HG03196 (cell line): ENCODE results near the gene METTL1.

Experiments
- ATAC-seq: cut with Tn5 transposase; IDR thresholded peaks from one replicate; pipeline ENCODE4 v1.9.1; 2021; ENCODE audit not compliant: unreplicated experiment

Gene METTL1

DNA sequence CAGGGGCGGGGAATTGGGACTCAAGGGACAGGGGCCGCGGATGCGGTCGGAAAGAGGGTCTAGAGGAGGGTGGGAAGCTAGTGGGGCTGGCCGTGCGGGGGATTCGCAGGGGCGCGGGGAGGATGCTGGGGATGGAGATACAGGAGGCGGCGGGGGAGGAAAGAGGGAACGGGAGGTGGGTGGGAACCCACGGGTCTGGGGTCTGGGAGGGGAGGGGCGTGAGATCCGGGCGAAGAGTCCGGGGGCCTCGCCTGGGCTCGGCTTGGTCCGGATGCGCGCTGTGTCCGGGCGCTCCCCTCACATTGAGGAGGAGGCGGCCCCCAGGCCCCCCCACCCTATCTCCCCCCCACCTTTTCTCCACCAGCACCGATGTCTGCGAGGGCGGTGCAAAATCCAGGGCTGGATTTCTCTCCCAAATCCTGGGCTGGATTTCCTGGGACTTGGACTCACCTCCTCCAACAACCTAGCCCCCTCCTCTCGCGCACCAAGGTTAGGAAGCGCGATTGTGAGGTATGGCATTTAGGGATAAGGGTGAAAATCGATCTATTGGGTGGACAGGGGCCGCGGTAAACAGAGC, 33.2 kb downstream of the METTL1 start, which contains the start of gene AGAP2:
TSS of gene AGAP2 (minus strand) at position 82 of the 577 bp plus-strand sequence. CDS start 496 bp downstream, outside the sequence.
- no peak for ATAC-seq

DNA sequence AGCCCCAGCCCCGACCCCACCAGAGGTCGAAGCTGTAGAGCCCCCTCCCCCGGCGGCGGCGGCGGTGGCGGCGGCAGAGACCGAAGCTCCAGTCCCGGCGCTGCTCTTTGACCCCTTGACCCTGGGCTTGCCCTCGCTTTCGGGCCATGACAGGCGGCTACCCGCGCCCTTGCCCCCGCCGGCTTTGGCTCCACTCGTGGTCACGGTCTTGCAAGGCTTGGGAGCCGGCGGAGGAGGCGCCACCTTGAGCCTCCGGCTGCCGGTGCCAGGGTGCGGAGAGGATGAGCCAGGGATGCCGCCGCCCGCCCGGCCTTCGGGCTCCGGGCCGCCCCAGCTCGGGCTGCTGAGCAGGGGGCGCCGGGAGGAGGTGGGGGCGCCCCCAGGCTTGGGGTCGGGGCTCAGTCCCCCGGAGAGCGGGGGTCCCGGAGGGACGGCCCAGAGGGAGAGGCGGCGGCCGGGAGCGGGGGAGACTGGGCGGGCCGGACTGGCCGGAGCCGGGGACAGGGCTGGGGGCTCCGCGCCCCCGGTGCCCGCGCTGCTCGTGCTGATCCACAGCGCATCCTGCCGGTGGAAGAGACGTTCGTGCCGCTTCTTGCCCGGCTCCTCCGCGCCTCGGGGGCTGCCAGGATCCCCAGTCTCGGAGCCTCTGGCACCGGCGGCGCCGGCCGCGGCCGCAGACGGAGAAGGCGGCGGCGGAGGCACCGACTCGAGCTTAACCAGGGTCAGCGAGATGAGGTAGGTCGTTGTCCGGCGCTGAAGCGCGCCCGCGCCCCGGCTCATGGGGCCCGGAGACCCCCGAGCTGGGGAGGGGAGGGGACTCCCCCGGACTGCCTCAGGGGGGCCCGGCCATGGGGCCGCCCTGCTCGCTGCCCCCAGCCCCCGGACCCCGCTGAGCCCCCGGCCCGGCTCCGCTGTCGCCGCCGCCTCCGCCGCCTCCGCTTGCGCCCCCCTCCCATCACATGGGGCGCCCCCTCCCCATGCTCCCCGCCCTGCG, 34.1 kb downstream of the METTL1 start:
- no peak for ATAC-seq

DNA sequence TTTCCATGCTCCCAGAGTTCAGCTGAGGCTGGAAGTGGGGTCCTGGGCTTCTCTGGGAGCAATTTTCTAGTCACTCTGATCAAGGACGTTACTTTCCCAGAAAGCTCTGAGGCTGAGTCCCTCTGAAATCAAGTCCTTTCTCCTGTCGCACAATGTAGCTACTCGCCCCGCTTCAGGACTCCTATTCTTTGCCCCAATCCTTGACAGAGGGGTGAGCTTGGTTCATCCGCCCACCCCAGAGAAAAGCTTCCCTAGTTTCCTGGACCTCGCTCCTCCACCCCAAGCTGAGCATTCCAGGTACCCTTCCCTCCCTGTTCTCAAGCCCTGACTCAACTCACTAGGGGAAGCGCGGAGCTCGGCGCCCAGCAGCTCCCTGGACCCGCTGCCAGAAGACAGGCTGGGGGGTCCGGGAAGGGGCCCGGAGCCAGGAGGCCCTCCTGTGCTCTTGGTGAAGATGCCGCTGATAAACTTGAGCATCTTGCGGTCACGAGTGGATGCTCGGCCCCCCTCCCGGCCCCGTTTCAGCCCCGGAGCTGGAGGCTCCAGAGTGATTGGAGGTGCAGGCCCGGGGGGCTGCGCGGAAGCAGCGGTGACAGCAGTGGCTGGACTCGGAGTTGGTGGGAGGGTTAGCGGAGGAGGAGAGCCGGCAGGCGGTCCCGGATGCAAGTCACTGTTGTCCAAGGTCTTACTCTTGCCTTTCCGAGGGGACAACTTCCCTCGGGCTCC, 35.0 kb downstream of the METTL1 start:
- no peak for ATAC-seq

DNA sequence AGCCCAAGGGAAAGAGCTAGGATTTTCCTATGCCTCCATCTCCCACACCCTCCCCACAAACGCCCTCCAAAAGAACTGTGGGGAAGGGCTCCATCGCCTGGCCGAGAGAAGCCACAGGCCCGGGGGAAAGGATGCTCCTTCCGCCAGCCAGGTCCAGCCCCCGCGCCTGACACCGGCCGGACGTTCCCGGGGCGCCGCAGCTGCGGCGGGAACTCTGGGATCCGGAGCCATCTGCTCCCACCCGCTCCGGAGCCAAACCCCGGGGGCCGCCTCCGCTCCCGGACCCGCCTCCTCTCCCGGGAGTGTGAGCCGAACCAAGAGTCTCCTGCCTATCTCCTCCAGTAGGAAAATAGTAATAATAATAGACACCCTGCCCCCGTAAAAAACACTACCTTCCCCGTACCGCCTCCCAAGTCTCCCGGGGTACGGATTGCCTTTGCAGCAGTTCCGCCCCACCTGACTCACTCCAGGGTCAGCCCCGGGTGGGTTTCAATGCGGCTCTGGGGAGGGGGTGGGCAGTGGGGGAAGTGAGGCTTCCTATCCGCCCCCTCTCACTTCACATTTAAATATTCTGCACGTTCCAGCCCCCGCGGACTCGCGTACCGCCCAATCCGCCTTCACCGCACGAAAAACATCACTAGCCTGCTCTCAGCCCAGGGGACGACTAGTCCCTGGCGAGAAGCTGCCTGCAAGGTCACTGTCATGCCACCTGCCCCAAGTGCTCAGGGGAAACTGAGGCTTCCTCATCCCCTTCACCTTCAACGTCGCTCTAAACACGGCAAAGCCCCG, 35.8 kb downstream of the METTL1 start:
- no peak for ATAC-seq

DNA sequence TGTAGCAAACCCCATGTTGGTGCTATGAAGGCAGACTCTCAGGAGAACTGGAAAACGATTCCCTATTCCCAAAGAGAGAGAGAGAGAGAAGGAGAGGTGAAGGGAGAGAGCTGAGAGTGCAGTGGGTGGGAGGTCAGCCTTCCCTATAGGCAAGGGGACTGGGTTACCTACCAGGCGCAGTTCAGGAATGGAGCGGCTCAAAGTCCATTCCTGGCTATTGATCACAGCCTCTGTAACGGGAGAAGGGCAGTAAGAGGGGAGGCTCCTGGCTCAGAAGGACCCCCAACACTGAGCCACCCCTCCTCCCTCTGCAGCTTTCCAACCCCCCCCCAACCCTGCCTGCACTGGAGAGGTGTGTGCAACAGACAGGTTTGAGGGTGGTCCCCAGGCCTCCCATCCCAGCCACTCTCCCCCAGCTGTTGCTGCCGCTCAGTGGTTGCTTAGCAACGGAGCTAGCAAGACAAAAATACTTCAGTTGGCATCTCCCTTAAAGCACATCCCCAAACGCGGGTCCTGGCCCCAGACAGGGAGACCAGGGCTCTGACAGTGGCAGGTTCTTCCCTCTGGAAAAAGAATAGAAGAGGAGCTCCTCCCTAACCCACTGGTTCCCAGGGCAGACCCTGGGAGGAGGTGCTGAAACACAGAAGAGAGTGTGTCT, 36.6 kb downstream of the METTL1 start:
- ATAC-seq: no peak

DNA sequence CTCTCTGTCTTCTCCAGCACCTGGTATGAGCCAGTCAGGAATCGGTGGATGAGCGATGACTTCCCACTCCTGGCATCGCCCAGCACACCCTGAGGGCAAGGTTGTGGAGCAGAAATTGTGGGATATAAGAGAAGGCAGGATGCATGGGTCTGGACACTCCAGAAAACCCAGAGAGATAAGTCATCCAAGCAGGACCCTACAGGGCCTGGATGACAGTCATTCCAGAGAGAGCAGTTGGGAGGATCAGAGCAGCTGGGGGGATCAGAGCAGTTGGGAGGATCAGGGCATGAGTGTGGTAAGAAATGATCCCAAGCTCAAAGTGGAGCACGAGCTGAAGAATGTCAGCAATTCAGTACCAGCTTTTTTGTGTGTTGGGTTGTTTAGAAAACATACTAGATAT, 37.3 kb downstream of the METTL1 start:
- ATAC-seq: no peak

DNA sequence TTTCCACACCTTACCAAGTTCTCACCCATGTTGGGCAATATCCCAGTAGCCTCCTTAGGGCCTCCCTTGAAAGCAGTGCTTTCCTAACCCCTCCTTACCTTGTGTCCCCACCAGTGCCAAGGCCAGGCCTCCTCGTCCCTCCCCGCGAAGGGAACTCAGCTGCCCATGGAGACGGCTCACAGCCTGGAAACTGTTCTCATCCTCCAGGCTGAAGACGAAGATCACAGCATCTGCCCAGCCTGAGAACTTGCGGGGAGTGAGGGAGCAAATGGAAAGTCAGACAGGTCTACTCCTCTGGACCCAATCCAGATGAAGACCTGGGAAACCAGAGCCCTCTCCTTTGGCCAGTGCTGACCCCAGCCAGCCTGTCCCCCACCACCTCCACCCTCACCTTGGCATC, 38.0 kb downstream of the METTL1 start:
- no peak for ATAC-seq

DNA sequence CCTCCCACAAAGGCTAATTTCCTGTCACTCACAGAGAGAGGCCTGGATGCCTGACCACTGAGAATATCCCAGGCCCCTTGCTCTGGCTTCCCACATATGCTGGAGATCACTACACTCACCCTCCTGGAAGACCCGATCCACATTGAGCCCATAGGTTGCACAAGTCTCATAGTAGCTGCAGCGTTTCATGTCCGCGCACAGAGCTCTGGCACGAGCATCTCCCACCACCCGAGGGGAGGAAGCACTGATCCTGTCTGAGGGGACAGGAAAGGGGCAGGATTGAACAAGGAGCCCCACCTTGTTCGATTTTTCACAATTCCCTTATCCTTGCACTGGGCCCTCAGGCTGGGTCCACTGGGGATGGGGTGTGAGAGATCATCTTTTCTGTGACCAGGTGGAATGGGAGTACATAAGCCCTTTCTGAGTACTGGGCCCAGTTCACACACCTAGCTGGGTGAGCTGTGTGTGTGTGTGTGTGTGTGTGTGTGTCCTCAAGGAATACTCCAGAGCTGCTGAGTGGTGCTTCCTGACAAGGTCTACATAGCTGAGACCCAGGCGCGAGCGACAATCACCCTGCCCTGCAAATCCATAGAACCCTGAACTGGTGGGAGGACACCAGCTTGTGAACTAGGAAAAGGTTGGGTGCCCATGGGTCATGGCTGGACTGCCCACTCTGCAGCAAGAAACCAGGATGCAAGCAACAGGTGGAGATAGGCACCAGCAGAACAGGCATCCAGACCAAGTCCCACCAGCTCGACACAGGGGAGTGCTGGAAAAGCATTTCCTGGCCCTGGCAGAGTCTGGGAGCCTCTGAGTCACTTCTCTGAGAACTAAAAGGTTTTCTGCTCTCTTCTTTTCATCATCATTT, 38.9 kb downstream of the METTL1 start:
- no peak for ATAC-seq

DNA sequence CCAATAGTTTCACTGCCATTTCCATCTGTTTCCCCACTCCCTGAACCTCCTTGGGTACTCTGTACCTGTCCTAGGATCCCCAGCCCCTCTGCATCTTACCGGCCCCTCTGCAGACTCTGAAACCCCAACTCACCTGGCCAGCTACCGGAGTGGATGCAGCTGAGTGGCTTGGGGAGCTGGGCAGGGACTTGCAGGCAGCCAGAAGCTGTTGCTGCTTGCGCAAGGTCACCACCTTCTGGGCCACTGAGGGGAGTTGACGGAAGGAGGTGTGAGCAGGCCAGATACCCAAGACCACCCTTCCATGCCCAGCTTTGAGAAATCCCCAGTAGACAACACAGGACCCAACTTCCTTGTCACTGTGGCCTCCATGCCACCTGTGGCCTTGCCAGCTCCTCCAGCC, 39.6 kb downstream of the METTL1 start:
- ATAC-seq: no peak

DNA sequence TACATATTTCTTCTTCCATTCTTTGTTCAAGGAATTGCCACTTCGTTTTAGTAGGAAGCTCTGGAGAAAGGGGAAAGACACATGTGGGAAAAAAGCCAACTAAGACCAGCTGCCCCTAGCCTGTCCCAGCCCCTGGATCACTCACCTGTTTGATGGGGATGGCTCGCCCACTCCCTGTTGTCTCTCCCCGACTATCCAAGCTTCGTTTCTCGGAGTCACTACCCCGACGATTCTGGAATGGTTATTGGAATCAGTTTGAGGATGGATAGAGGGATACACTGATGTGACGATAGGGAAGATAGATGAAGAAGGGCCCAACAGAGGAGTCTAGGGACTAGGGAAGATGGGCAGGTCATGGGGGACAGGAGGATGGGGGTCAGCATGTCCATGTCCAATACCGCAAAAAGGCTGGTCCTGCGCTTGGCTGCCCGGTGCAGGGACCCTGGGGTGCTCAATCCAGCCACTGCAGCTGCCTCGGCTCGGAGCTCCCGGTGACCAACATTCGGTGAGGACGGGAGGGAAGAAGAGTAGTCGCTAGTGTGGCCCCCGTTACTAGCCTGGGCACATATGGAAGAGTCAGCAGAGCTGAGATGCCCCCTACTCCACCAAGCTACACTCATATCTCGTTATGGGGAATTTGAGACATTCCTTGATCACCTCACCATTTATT, 40.4 kb downstream of the METTL1 start:
- no peak for ATAC-seq

DNA sequence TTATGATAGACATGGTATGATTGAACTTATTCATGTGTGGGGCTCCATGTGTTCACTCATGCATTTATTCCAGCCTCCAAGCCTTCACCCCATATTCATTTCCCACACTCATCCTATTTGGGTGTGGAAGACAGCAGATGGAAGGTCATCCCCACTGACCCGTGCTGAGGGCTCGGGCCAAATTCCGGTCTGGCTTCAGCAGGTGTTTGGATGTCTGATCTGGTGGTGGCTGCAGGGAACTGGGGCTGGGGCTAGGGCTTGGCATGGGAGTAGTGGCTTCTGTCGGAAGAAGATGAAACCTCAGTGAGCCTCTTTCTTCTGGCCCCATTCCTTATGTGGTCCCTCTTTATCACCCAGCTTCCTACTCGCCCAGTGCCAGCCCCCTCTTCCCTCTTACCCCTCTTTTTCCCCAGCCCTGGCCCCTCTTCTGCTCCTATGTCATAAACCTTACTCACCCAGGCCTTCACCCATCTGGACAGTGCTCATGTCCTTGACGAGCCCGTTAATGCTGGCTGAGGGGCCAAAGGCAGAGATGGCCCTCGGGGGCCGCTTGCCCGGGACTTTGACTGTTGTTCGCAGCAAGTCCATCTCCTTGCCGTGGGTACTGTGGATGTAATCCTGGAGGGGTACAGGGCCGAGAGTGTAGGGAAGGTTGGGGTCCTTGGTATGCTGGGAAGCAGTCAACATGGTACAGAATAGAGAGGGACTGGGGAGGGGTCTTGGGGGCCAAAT, 41.4 kb downstream of the METTL1 start:
- ATAC-seq: no peak

DNA sequence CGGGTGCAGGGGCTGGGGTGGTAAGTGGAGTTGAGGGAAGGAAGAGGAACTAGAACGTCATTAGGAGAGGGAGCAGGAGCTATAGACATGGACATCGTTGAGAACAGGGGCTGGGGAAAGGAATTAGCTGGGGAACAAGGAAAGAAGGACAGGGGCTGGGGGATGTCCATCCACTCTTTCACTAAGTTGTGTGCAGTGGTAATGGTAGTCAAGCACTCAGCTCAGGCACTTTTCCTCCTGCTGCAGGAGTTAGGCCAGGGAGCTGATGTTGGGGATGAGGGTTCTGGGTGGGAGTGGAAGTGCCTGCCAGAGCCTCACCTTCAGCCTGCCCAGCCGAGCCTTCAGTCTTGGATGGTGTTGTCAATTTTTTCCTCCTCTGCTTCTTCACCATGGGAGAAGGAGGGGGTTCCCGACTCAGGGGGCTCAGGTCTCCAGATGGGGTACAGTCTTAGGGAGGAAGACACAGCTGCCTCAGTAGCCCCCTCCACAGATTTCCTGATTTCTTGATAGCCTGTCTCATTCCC, 42.5 kb downstream of the METTL1 start:
- no peak for ATAC-seq

DNA sequence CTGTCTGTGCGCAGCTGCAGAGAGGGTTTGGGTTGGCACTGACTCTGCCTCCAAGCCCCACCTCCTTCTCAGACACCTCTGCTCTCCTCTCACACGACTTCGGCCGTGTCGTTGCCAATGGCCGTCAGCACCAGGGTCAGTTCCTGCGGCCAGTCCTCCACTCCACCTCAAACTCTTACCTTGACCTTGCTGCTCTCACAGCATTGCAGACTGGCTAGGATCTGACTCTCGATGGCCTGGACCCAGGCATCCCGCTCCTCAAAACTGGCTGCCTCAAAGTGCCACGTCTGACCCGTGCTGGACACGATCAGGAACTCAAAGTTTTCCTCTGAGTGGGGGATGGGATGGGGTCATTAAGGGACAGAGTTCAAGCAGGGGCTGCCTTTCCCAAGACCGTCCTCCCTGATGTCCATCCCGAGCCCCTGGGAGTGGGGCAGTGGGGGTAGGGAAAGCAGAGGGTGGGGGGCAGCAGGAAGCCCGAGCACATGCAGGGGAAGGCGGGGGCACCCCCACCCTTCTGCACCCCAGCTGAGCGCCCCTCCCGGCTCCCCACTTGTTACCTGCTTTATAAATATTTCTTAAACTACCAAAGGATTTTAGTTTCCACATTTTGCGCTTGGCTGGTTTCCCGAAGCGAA, 44.0 kb downstream of the METTL1 start:
- no peak for ATAC-seq

DNA sequence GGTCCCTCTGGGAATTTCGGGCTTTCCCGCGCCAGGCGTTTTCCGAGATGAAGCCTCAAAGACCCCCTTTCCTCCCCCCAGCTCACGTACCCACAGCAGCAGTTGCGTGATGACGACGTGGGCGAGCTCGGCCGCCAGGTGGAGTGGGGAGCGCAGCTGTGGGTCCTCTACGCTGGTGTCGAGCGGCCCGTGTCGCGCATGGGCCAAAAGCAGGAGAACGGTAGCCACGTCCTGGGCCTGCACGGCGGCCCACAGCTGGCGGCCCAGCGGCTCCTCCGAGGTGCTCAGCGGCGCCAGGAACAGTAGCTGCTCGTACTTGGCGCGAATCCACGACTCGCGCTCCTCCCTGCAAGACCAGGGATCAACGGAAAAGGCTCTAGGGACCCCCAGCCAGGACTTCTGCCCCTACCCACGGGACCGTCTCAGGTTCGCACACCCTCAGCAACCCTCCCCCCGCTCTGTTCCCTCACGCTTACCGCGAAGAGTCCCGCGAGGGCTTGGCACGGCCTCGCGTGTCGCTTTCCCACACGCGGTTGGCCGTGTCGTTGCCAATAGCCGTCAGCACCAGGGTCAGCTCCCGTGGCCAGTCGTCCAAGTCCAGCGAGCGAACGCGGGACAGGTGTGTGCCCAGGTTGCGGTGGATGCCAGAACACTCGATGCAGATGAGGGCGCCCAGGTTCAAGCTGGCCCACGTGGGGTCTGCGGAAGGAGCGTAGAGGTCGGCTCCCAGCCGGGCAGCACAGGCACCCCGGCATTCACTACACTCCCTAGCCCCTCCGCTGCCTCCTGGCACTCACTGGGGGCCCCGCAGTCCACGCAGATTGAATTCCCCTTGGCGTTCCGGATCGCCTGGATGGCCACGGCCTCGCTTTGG, 44.8 kb downstream of the METTL1 start:
- ATAC-seq: no peak

DNA sequence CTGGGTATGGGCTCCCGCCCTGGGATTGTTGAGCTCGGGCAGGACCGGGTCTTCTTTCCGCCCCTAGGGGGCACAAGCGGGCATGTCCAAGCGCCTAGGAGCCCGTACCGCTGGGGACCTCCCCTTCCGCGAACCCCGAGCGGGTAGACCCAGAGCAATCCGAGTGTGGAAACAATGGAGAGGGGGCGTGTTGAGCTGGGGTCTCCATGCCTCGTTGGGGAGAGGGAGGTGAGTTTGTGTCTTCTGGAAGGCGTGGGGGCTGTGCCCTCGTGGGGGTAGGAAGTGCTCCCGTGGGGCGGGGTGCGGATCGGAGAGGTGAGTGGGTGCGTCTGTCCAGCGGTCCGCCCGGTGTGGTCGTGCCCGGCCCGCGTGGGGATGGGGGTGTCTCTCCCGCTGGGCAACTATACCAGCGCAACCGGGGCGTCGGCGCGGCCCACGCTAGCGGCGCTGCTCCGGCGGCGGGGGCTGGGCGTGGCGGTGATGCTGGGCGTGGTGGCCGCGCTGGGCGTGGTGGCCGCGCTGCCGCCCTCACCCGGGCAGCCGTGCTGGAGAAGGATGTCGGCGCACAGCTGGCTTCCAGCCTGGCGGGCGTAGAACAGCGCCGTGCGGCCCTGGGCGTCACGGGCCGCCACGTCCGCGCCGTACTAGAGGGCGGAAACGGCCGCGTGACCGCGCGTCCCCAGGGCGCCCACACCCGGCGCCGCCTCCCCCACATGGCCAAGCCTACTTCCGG, 45.6 kb downstream of the METTL1 start:
- no peak for ATAC-seq

DNA sequence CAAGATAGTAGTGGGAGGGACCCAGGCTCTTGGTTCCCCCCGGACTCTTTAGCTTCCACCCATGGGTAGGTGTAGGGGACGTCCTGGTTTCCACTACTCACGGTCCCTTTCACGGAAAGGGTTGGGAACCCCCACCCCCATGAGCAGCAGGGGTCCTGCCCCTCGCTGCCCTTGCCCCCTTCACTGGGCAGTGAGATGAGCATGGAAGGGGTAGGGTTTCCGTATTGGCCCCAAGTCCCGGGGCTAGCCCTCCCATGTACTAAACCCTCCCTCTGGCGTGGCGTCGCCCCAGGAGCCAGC, 46.1 kb downstream of the METTL1 start:
- no peak for ATAC-seq
